CD4-positive, alpha-beta T cell treated with Interferon gamma for 1 hour (primary cell): ENCODE results near the gene MAGEB17.

Experiments used
- DNase-seq: peaks from one replicate; pipeline ENCODE4 v3.0.0-alpha.2; 2020

The MAGEB17 gene

GRCh38 chrX:16212436-16212835 lies 45.2 kb downstream of the MAGEB17 start:
- no peak for DNase-seq

GRCh38 chrX:16213961-16214360 lies 46.7 kb downstream of the MAGEB17 start:
- DNase-seq: no peak

GRCh38 chrX:16215660-16216059 lies 48.4 kb downstream of the MAGEB17 start:
- no peak for DNase-seq
